Mesodermal cell (in vitro differentiated cells): ENCODE results near the gene GYS2.

Experiments
- H3K27ac ChIP-seq: 2 replicates; pipeline ENCODE4 v1.7.0; 2013; ENCODE audit warnings: mild to moderate bottlenecking, low read depth, low read length, moderate library complexity; ENCODE audit not compliant: severe bottlenecking
- H3K36me3 ChIP-seq: 2 replicates; pipeline ENCODE4 v1.7.1; 2013; ENCODE audit warnings: mild to moderate bottlenecking, low read length, moderate library complexity; ENCODE audit not compliant: control insufficient read depth, insufficient read depth
- H3K4me1 ChIP-seq: one replicate; pipeline ENCODE4 v1.7.1; 2013; ENCODE audit warnings: mild to moderate bottlenecking, low read length; ENCODE audit not compliant: insufficient read depth, control insufficient read depth, poor library complexity, severe bottlenecking
- H3K4me3 ChIP-seq: 2 replicates; pipeline ENCODE4 v1.7.0; 2013; ENCODE audit warnings: low read length, control low read depth, mild to moderate bottlenecking; ENCODE audit not compliant: insufficient read depth, poor library complexity, severe bottlenecking; ENCODE audit errors: extremely low read depth
- H3K9me3 ChIP-seq: 2 replicates; pipeline ENCODE4 v1.7.1; 2013; ENCODE audit warnings: mild to moderate bottlenecking, low read length, moderate library complexity; ENCODE audit not compliant: control insufficient read depth
- WGBS, 2 experiments: methylation state at CpG; one replicate each; pipeline ENCODE4 v1.1.5; 2013; ENCODE audit warnings: missing lambda C conversion rate in 2 of 2; ENCODE audit not compliant: insufficient coverage in 2 of 2; 5-methylcytosine and 5-hydroxymethylcytosine counted together

Gene GYS2

DNA sequence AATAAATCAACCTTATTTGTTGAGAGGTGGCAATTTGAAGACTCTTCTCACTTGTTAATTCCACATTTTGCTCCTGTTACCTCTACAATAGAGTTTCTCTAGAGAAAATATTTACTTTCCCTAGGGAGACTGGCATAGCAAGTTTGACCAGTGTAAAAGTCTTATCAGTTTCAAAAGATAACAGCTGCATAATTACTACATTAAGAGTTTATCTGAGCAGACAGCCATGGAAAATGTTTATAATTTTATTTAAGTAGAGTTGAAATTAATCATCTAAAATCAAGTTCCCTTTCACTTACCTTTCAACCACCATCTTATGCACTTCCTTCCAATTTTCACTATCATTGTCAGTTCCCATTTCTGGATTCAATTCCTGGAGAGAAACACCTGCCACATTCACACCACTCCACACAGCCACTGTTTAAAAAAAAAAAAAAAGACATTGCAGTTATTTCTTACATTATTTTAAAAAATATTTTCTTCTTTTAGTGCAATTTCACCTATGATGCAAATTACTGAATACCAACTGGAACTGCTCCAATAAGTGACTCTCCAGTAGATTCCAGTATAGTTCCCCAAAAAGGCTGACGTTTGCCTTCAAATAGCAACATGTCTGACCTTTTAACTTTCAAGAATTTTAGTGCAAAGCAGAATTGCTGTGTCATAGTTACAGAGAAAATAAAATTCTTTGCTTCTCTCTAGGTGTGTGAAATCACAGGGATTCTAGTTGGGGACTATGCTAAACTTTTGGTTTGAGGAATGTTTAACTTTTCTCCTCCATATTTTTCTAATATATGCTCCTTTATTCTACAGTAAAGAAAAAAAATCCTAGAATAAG, 33.6 kb upstream of the GYS2 start:
- Histone ChIP-seq H3K9me3 (no peaks in the 10 kb centered on the region), H3K27ac (no peak overlapping the region), H3K4me1 (peaks cover 5% of the 10 kb centered on the region), H3K36me3 (peaks cover 72% of the 10 kb centered on the region), H3K4me3 (no peak overlapping the region)
- no CpG with 5 or more reads among the region's 1 CpG for WGBS, 2 experiments

DNA sequence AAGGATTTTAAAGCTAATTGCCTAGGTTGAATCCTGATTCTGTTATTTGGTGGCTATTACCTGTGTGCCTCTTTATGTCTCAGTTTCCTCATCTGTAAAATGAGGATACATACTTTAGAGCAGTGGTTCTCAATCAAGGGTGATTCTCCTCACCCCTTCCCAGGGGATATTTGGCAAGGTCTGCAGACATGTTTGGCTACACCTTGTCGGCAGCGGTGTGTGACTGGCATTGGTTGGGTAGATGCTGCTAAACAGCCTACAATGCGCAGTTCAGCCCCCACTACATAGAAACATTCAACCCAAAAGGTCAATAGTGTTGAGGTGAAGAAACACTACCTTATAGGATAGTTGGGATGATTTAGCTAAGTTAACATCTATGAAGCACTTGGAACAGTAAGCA, 29.6 kb upstream of the GYS2 start:
- H3K4me1 ChIP-seq, result no peaks in the 10 kb centered on the region
- H3K36me3 ChIP-seq, result peaks cover 46% of the 10 kb centered on the region
- H3K27ac ChIP-seq, result no peak overlapping the region
- WGBS, 2 experiments, result no CpG with 5 or more reads among the region's 3 CpGs
- no peaks in the 10 kb centered on the region for H3K9me3 ChIP-seq
- H3K4me3 ChIP-seq, result no peak overlapping the region

DNA sequence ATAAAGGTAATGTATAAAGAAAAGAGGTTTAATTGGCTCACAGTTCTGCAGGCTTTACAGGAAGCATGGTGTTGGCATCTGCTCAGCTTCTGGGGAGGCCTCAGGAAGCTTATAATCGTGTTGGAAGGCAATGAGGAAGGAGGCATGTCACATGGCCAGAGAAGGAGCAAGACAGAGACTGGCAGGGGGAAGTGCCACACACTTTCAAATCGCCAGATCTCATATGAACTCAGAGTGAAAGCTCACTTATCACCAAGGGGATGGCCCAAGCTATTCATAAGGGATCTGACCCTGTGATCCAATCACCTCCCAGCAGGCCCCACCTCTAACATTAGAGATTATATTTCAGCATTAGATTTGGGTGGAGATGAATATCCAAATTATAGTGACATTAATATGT, 26.7 kb upstream of the GYS2 start:
- no peaks in the 10 kb centered on the region for H3K9me3 ChIP-seq
- 17% methylated on average over 1 of the region's 2 CpGs; no CpG with 5 or more reads in 1 of the 2 experiments for WGBS, 2 experiments
- H3K4me3 ChIP-seq, result no peak overlapping the region
- H3K4me1 ChIP-seq, result no peaks in the 10 kb centered on the region
- H3K27ac ChIP-seq, result no peak overlapping the region
- peaks cover 23% of the 10 kb centered on the region for H3K36me3 ChIP-seq

DNA sequence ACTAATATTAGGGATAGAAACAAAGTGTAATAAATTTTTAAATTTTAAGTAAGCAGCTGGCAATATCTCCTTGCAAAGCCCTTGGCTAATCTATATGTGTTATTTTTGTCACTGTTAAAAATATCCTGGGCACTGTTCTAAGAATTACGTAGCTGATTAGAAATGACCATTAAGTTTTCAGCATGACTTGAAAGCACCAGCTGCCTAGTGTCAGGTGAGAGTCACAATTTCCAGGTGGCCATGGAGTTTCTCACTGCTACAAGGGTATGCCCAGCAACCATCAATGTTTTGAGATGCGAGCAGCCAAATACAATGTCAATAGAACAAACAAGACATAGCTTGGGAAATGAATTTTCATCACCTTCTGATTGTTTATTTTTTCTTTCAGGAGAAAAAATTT, 23.3 kb upstream of the GYS2 start:
- no peaks in the 10 kb centered on the region for H3K4me1 ChIP-seq
- no peaks in the 10 kb centered on the region for H3K36me3 ChIP-seq
- H3K9me3 ChIP-seq, result no peaks in the 10 kb centered on the region
- WGBS, 2 experiments, result 80 to 89% methylated on average over 1 of the region's 2 CpGs
- no peak overlapping the region for H3K4me3 ChIP-seq
- H3K27ac ChIP-seq, result no peak overlapping the region

DNA sequence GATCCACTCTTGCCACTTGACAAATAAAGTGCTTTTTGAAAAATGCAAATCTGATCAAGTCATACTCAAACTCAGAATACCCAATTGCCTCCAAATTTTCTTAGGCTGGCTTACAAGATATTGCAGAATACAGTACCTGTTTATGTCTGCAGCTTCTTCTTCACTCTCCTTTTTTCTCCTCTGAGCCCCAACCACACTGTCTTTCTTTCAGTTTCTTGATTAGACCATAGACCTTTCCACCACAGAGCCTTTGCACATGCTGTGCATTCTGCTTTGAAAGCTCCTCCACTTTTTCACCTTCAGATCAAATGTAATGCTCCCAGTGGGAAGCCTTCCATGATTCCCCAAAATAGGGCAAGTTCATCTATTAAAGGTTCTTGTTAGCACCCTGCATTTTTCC, 13.9 kb upstream of the GYS2 start:
- Histone ChIP-seq H3K27ac (no peak overlapping the region), H3K4me1 (no peaks in the 10 kb centered on the region), H3K4me3 (no peak overlapping the region), H3K36me3 (no peaks in the 10 kb centered on the region), H3K9me3 (no peaks in the 10 kb centered on the region)

DNA sequence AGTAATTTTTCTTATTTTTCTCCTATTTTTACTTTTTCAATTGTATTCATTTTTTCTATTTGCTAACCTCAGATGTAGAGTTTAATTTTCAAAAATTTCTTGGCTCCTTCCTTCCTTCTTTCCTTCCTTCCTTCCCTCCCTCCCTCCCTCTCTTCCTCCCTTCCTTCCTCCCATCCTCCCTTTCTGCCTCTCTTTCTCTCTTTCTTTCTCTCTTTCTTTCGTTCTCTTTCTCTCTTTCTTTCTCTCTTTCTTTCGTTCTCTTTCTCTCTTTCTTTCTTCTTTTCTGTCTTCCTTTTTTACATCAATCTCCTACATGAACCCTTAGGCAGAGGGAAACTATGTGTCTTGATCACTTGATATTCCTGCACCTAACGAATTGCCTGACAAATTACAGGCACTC, 12.4 kb upstream of the GYS2 start:
- Histone ChIP-seq H3K36me3 (no peaks in the 10 kb centered on the region), H3K4me1 (no peaks in the 10 kb centered on the region), H3K27ac (no peak overlapping the region), H3K4me3 (no peak overlapping the region), H3K9me3 (no peaks in the 10 kb centered on the region)
- 75 to 78% methylated on average over 2 to 3 of the region's 3 CpGs for WGBS, 2 experiments

DNA sequence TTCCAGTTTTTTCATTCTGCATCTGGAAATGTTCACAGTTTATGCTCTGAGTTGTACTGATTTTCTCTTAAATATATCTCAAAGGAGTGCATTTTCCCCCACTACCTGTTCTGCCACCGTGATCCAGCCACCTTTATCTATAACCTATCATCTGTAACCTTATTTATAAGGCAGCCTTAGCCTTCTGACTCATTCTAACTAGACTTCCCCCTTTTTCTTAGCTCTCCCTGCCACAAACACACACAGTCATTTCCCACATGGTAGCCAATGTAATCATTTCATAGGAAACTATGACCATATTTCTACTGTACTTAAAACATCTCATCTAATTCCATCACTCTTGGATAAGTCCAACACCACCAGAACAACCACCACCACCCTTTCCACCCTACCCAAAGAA, 10.8 kb upstream of the GYS2 start:
- 86 to 100% methylated on average over 1 of the region's 1 CpG for WGBS, 2 experiments
- no peak overlapping the region for H3K27ac ChIP-seq

DNA sequence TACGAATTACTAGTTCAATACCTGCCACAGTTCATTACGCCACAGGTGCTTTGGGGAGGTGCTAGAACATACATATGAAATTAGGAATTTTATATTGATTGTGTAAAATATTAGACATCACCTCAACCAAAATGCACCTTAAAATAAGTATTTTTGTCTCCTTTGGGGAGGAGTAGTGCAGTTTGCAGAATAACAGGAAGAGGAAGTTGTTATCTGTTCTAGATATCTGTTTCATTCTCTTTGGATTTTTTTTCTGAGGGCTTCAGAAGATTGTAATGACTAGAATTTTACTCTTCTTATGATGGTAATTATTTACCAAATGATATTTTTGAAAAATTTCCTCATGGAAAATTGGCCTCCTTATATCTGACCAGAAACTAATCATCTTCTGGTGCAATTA, 9.9 kb upstream of the GYS2 start:
- Histone ChIP-seq H3K27ac (no peak overlapping the region), H3K9me3 (no peaks in the 10 kb centered on the region), H3K36me3 (no peaks in the 10 kb centered on the region), H3K4me3 (no peak overlapping the region), H3K4me1 (no peaks in the 10 kb centered on the region)
- WGBS, 2 experiments, result no CpG with 5 or more reads among the region's 2 CpGs

More for the DNA sequence above, 10.8 kb upstream of the GYS2 start:
- no peaks in the 10 kb centered on the region for H3K9me3 ChIP-seq
- no peaks in the 10 kb centered on the region for H3K4me1 ChIP-seq
- H3K36me3 ChIP-seq, result no peaks in the 10 kb centered on the region
- H3K4me3 ChIP-seq, result no peak overlapping the region

DNA sequence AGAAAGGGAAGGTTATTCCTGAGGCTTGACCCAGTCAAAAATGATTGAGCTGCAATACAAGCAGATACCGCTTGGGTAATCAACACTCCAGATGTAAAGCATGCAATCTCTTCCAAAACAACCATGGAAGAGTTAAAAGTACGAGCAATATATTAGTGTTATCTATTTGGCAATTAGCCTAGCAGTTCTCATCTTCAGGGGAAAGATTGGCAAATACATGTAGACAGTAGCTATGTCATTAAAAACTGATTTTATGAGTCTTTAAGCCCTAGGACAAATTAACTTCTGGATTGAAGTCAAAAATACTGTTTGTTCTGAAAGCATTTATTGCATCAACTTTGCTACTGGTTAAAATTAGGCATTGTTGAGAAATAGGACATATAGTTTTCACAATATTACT, 9.3 kb upstream of the GYS2 start:
- WGBS, 2 experiments, result no CpG with 5 or more reads among the region's 2 CpGs

DNA sequence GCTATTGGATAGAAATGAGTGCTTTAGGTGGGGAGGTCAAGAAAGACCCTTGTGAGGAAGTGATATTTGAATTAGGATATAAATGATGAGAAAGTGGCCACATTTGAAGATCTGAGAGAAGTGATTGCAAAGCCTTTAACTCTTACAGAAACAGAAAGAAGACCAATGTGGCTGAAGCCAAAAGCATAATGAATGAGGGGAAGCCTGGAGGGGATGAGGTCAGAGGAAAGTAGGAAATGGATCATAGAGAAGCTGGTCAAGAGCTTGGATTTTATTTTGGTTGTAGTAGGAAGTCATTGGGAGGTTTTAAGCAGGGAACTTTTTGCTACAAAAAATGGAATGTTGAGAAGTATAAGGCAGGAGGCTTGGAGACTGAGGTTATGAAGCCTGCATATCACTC, 3.5 kb upstream of the GYS2 start:
- Histone ChIP-seq H3K4me1 (no peaks in the 10 kb centered on the region), H3K27ac (no peak overlapping the region), H3K36me3 (no peaks in the 10 kb centered on the region), H3K4me3 (no peak overlapping the region), H3K9me3 (no peaks in the 10 kb centered on the region)

More for the DNA sequence above, 9.3 kb upstream of the GYS2 start:
- no peak overlapping the region for H3K4me3 ChIP-seq
- no peaks in the 10 kb centered on the region for H3K36me3 ChIP-seq
- H3K4me1 ChIP-seq, result no peaks in the 10 kb centered on the region
- no peaks in the 10 kb centered on the region for H3K9me3 ChIP-seq
- no peak overlapping the region for H3K27ac ChIP-seq

DNA sequence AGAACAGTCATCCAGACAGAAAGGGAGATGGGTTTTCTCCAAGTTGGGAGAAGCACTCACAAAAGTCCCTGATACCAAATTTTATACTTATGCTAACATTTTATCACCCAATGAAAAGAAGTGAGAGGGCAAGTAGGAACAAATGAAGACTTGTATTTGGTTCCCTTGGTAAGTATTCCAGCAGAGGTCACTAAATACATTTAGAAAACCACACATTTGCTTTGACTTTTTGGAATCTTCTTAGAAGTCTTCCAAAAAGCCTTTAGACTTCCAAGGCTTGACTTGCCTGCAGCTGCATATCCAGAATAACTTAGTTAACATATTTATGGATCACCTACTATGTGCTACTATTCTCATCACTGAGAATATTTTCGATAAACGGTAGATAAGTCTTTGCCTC, 3.1 kb upstream of the GYS2 start:
- no CpG with 5 or more reads among the region's 2 CpGs for WGBS, 2 experiments
- H3K9me3 ChIP-seq, result no peaks in the 10 kb centered on the region
- no peak overlapping the region for H3K4me3 ChIP-seq
- H3K36me3 ChIP-seq, result no peaks in the 10 kb centered on the region
- H3K4me1 ChIP-seq, result no peaks in the 10 kb centered on the region
- H3K27ac ChIP-seq, result no peak overlapping the region
